Neural progenitor cell (in vitro differentiated cells): Measurements from ENCODE around the gene NTPCR. TPM values are rescaled to one million over a fixed set of nuclear protein-coding genes. Genes with fewer than 3 reads are reported as not detected.

ENCODE experiments used
- DNase-seq: peaks from one replicate; pipeline ENCODE4 v3.0.0-alpha.2; 2016; ENCODE audit warnings: low spot score
- H2AFZ ChIP-seq: fragments of 200-600 bp; sonication (generic); replicated peaks from 2 replicates; pipeline ENCODE4 v1.6.1; 2016; ENCODE audit warnings: antibody characterized with exemption
- H3F3A ChIP-seq: fragments of 200-600 bp; sonication (generic); 2 replicates; pipeline ENCODE4 v1.6.1; 2016; ENCODE audit warnings: antibody characterized with exemption, low read depth
- H3K27ac ChIP-seq: fragments of 200-600 bp; sonication (generic); 2 replicates; pipeline ENCODE4 v1.5.1; 2016; ENCODE audit warnings: mild to moderate bottlenecking
- H3K27me3 ChIP-seq: fragments of 200-600 bp; sonication (generic); 2 replicates; pipeline ENCODE4 v1.6.1; 2016; ENCODE audit warnings: mild to moderate bottlenecking, moderate library complexity
- H3K36me3 ChIP-seq: fragments of 200-600 bp; sonication (generic); 2 replicates; pipeline ENCODE4 v1.5.1; 2016
- H3K4me1 ChIP-seq: fragments of 200-600 bp; sonication (generic); 2 replicates; pipeline ENCODE4 v1.6.1; 2016; ENCODE audit warnings: mixed run types
- H3K4me2 ChIP-seq: fragments of 200-600 bp; sonication (generic); 2 replicates; pipeline ENCODE4 v1.6.1; 2016
- H3K4me3 ChIP-seq: fragments of 200-600 bp; sonication (generic); 2 replicates; pipeline ENCODE4 v1.5.1; 2016
- H3K79me2 ChIP-seq: fragments of 200-600 bp; sonication (generic); 2 replicates; pipeline ENCODE4 v1.6.1; 2016; ENCODE audit warnings: low read depth
- H3K9ac ChIP-seq: fragments of 200-600 bp; sonication (generic); 2 replicates; pipeline ENCODE4 v1.6.1; 2016
- H3K9me3 ChIP-seq: fragments of 200-600 bp; sonication (generic); 2 replicates; pipeline ENCODE4 v1.5.1; 2016; ENCODE audit warnings: low read depth
- H4K20me1 ChIP-seq: fragments of 200-600 bp; sonication (generic); 2 replicates; pipeline ENCODE4 v1.6.1; 2016; ENCODE audit warnings: low read depth
- H3K27ac Mint-ChIP-seq: 3 replicates; pipeline ENCODE4 v1.8.0; 2021; ENCODE audit warnings: mixed read lengths
- H3K27me3 Mint-ChIP-seq: 2 replicates; pipeline ENCODE4 v1.8.0; 2022; ENCODE audit warnings: low read depth, mild to moderate bottlenecking, inconsistent platforms, moderate library complexity, mixed read lengths; ENCODE audit not compliant: insufficient read depth
- H3K36me3 Mint-ChIP-seq: 3 replicates; pipeline ENCODE4 v1.8.0; 2021; ENCODE audit warnings: mixed read lengths
- H3K4me1 Mint-ChIP-seq: 3 replicates; pipeline ENCODE4 v1.8.0; 2021; ENCODE audit warnings: mixed read lengths
- H3K4me3 Mint-ChIP-seq: 3 replicates; pipeline ENCODE4 v1.8.0; 2021; ENCODE audit warnings: mild to moderate bottlenecking, moderate library complexity, mixed read lengths
- H3K9me3 Mint-ChIP-seq: 3 replicates; pipeline ENCODE4 v1.8.0; 2020; ENCODE audit warnings: mixed read lengths
- EZH2 ChIP-seq: fragments of 200-600 bp; sonication (generic); IDR thresholded peaks from 2 replicates; pipeline ENCODE4 v1.6.1; 2017; ENCODE audit warnings: antibody characterized with exemption, mild to moderate bottlenecking, moderate library complexity
- EZH2phosphoT487 ChIP-seq: fragments of 200-600 bp; sonication (generic); IDR thresholded peaks from 2 replicates; pipeline ENCODE4 v1.6.1; 2017; ENCODE audit warnings: antibody characterized with exemption
- total RNA-seq: library from RNA; depleted of rRNA; stranded (reverse); fragments of >200 nt; gene quantifications from 2 replicates; pipeline ENCODE4 v1.2.3, GENCODE V29; 2015; ENCODE audit warnings: low replicate concordance
- TF ChIP-seq, protein P1 (sequence below): fragments of 200-600 bp; sonication (generic); IDR thresholded peaks from 2 replicates; pipeline ENCODE4 v1.5.1; 2017; ENCODE audit warnings: antibody characterized with exemption, mild to moderate bottlenecking

Gene NTPCR
- total RNA-seq, 1 donor from 2014 or later = 65.7 TPM

- Mint-ChIP-seq H3K27ac (no peak overlapping the region), H3K36me3 (peaks cover 10% of the 10 kb centered on the region), H3K4me3 (no peak overlapping the region), H3K4me1 (peaks cover 13% of the 10 kb centered on the region), H3K27me3 (peaks cover 2% of the 10 kb centered on the region), H3K9me3 (no peaks in the 10 kb centered on the region)
- no peak overlapping the region for H3K27ac ChIP-seq
- H3K4me1 ChIP-seq = no peaks in the 10 kb centered on the region
- H2AFZ ChIP-seq = no peak overlapping the region
- H3K36me3 ChIP-seq = no peaks in the 10 kb centered on the region
- H3K4me3 ChIP-seq = no peak overlapping the region
- TF ChIP-seq, protein P1, sequence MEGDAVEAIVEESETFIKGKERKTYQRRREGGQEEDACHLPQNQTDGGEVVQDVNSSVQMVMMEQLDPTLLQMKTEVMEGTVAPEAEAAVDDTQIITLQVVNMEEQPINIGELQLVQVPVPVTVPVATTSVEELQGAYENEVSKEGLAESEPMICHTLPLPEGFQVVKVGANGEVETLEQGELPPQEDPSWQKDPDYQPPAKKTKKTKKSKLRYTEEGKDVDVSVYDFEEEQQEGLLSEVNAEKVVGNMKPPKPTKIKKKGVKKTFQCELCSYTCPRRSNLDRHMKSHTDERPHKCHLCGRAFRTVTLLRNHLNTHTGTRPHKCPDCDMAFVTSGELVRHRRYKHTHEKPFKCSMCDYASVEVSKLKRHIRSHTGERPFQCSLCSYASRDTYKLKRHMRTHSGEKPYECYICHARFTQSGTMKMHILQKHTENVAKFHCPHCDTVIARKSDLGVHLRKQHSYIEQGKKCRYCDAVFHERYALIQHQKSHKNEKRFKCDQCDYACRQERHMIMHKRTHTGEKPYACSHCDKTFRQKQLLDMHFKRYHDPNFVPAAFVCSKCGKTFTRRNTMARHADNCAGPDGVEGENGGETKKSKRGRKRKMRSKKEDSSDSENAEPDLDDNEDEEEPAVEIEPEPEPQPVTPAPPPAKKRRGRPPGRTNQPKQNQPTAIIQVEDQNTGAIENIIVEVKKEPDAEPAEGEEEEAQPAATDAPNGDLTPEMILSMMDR = no peak
- TF ChIP-seq EZH2phosphoT487 (no peak), EZH2 (no peak)
- H3K9me3 ChIP-seq = no peaks in the 10 kb centered on the region
- no peaks in the 10 kb centered on the region for H4K20me1 ChIP-seq
- H3K79me2 ChIP-seq = no peaks in the 10 kb centered on the region
- no peak overlapping the region for H3K9ac ChIP-seq
- no peaks in the 10 kb centered on the region for H3F3A ChIP-seq
- H3K4me2 ChIP-seq = no peak overlapping the region
- no peak for DNase-seq
- no peaks in the 10 kb centered on the region for H3K27me3 ChIP-seq
These were observed 33.0 kb downstream of the NTPCR start for GRCh38 chr1:232983375-232983774.

DNA sequence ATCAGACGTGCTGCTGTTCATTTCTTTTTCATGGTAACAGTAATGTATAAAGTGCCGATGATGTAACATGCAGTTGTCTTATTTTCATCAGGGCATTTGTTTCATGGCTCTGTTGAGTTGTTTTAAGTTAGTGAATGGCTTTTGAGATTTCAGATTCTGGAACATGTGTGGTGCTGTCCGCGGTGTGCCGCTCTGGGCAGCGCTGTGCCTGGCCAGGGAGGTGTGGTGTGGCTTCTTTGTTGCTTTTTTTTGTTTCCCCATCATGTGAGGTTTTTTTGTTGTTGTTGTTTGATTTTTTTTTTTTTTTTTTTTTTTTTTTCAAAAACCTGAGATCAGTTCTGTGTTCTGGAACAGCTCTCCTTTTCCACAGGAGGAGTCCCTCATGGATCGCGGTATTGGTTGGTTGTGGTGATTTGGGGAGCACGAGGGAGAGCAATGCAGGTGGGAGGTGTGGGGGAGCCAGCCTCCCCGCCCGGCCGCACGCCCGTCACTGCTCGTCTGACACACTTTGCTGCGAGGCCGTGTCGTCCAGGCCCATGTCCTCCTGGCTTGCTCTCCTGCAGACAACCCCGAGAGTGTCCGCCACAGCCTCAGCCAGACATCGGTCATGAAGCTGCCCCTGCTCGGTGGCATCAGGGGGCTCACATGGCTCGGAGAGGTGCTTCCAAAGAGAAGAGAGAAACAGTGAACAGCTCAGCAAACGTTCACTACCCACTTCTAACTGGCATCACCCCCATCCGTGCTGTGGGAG lies 33.6 kb downstream of the NTPCR start:
- H3K4me2 ChIP-seq = no peak overlapping the region
- H2AFZ ChIP-seq = no peak overlapping the region
- TF ChIP-seq EZH2phosphoT487 = no peak
- no peak for TF ChIP-seq EZH2
- TF ChIP-seq, protein P1 = no peak
- no peaks in the 10 kb centered on the region for H3F3A ChIP-seq
- Mint-ChIP-seq H3K27me3 (peaks cover 2% of the 10 kb centered on the region), H3K36me3 (peaks cover 7% of the 10 kb centered on the region), H3K27ac (peak overlapping the region; percentile 57), H3K4me1 (peaks cover 17% of the 10 kb centered on the region), H3K4me3 (no peak overlapping the region), H3K9me3 (no peaks in the 10 kb centered on the region)
- no peaks in the 10 kb centered on the region for H3K4me1 ChIP-seq
- no peak for DNase-seq
- no peaks in the 10 kb centered on the region for H3K36me3 ChIP-seq
- H3K79me2 ChIP-seq = no peaks in the 10 kb centered on the region
- no peaks in the 10 kb centered on the region for H3K27me3 ChIP-seq
- no peaks in the 10 kb centered on the region for H3K9me3 ChIP-seq
- no peak overlapping the region for H3K9ac ChIP-seq
- no peak overlapping the region for H3K27ac ChIP-seq
- H4K20me1 ChIP-seq = no peaks in the 10 kb centered on the region
- H3K4me3 ChIP-seq = no peak overlapping the region

DNA sequence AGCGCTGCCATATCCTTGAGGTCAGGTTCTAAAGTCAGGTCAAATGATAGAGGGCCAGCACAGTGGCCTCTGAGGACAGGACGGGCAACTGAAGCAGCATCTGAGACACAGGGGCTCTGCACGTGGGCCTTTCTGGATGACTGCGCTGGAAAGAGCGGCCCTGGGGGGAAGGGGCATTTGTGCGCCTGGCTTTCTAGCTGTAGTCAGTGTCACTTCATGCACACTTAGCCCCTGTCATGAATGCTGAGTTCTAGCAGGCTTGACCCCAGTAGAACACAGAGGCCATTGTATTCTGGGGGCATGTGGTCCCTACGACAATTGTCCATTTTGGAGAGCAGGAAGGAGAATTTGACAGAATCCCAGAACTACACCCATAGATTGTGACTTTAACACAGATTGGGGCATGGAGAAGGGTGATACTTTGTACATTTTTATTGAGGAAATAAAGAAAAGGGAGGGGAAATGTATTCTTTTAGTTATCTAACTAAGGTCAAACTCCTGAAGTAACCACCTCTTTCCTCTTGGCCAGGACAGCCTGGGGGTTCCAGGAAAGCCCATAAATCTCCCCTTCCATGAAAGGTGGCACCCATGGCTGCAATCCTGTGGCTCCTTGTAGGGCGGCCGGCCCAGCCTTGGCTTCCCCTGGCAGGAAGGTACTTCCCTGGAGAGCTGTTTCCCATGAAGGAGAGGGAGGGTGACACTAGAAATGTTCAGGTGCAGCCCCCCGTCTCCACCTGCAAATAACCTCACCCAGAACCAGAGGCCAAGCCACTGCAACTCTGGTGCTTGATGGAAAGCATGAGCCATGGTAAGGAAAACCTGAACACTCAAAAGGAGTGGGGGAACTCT lies 34.4 kb downstream of the NTPCR start:
- Histone ChIP-seq H3K9me3 (no peaks in the 10 kb centered on the region), H2AFZ (no peak overlapping the region), H3F3A (no peaks in the 10 kb centered on the region), H3K4me1 (no peaks in the 10 kb centered on the region), H3K9ac (no peak overlapping the region), H3K27me3 (no peaks in the 10 kb centered on the region), H3K36me3 (no peaks in the 10 kb centered on the region), H4K20me1 (no peaks in the 10 kb centered on the region), H3K79me2 (no peaks in the 10 kb centered on the region), H3K4me3 (no peak overlapping the region), H3K27ac (no peak overlapping the region), H3K4me2 (no peak overlapping the region)
- Mint-ChIP-seq H3K27ac (no peak overlapping the region), H3K9me3 (no peaks in the 10 kb centered on the region), H3K36me3 (peaks cover 10% of the 10 kb centered on the region), H3K4me1 (peaks cover 17% of the 10 kb centered on the region), H3K4me3 (no peak overlapping the region), H3K27me3 (peaks cover 6% of the 10 kb centered on the region)
- no peak for DNase-seq
- TF ChIP-seq EZH2phosphoT487 = no peak
- TF ChIP-seq EZH2 = no peak
- TF ChIP-seq, protein P1 = no peak
